GM23248 (cell line): ENCODE data around the gene RSPH1. TPM values are rescaled to one million over a fixed set of nuclear protein-coding genes. Genes with fewer than 3 reads are reported as not detected.

ENCODE experiments used
- DNase-seq: peaks from one replicate; pipeline ENCODE4 v3.0.0-alpha.2; 2015
- H2AFZ ChIP-seq: fragments of 200-600 bp; sonication (generic); 2 replicates; pipeline ENCODE4 v1.6.1; 2016; ENCODE audit warnings: antibody characterized with exemption
- H3F3A ChIP-seq: fragments of 200-600 bp; sonication (generic); 2 replicates; pipeline ENCODE4 v1.6.1; 2016; ENCODE audit warnings: mild to moderate bottlenecking, antibody characterized with exemption, mixed run types; ENCODE audit not compliant: insufficient read depth
- H3K27ac ChIP-seq: fragments of 200-600 bp; sonication (generic); 2 replicates; pipeline ENCODE4 v1.5.1; 2016; ENCODE audit warnings: mild to moderate bottlenecking
- H3K27me3 ChIP-seq: fragments of 200-600 bp; sonication (generic); replicated peaks from 2 replicates; pipeline ENCODE4 v1.6.1; 2016; ENCODE audit warnings: mild to moderate bottlenecking; ENCODE audit not compliant: insufficient read depth
- H3K36me3 ChIP-seq: fragments of 200-600 bp; sonication (generic); 2 replicates; pipeline ENCODE4 v1.6.1; 2016; ENCODE audit warnings: low read depth, mild to moderate bottlenecking
- H3K4me1 ChIP-seq: fragments of 200-600 bp; sonication (generic); 2 replicates; pipeline ENCODE4 v1.6.1; 2016; ENCODE audit warnings: mild to moderate bottlenecking; ENCODE audit not compliant: insufficient read depth
- H3K4me2 ChIP-seq: fragments of 200-600 bp; sonication (generic); one replicate; pipeline ENCODE4 v1.6.1; 2016; ENCODE audit warnings: mild to moderate bottlenecking; ENCODE audit not compliant: unreplicated experiment
- H3K4me3 ChIP-seq: fragments of 200-600 bp; sonication (generic); 2 replicates; pipeline ENCODE4 v1.5.1; 2016; ENCODE audit warnings: mild to moderate bottlenecking
- H3K79me2 ChIP-seq: fragments of 200-600 bp; sonication (generic); 2 replicates; pipeline ENCODE4 v1.6.1; 2016; ENCODE audit warnings: mild to moderate bottlenecking; ENCODE audit not compliant: insufficient read depth
- H3K9ac ChIP-seq: fragments of 200-600 bp; sonication (generic); 2 replicates; pipeline ENCODE4 v1.6.1; 2016; ENCODE audit warnings: mild to moderate bottlenecking
- H3K9me2 ChIP-seq: fragments of 200-600 bp; sonication (generic); 2 replicates; pipeline ENCODE4 v1.6.1; 2016; ENCODE audit warnings: mixed run types, mild to moderate bottlenecking, moderate library complexity; ENCODE audit not compliant: insufficient read depth
- H3K9me3 ChIP-seq: fragments of 200-600 bp; sonication (generic); one replicate; pipeline ENCODE4 v1.6.1; 2017; ENCODE audit warnings: low read depth
- H4K20me1 ChIP-seq: fragments of 200-600 bp; sonication (generic); 2 replicates; pipeline ENCODE4 v1.6.0; 2016; ENCODE audit not compliant: insufficient read depth
- EZH2 ChIP-seq: fragments of 200-600 bp; sonication (generic); IDR thresholded peaks from 2 replicates; pipeline ENCODE4 v1.6.1; 2018; ENCODE audit warnings: antibody characterized with exemption, mild to moderate bottlenecking; ENCODE audit not compliant: insufficient read depth, poor library complexity, severe bottlenecking
- EZH2phosphoT487 ChIP-seq: fragments of 200-600 bp; sonication (generic); IDR thresholded peaks from 2 replicates; pipeline ENCODE4 v1.6.1; 2018; ENCODE audit warnings: antibody characterized with exemption, moderate library complexity, mild to moderate bottlenecking, low read depth; ENCODE audit not compliant: insufficient read depth
- WGBS, 2 experiments: methylation state at CpG; one replicate each; pipeline ENCODE4 v1.1.6; 2015 to 2017; ENCODE audit warnings: low lambda C conversion rate in 2 of 2, low coverage in 1 of 2; ENCODE audit errors: missing lambda C conversion rate in 2 of 2; 5-methylcytosine and 5-hydroxymethylcytosine counted together
- in situ Hi-C: fragments of 300-500 bp; cut with MboI; formaldehyde crosslinking; loops from 2 replicates; pipeline ENCODE4 v1.15.0; 2020
- polyA plus RNA-seq: library from polyadenylated mRNA; unstranded; fragments of >200 nt; fragmentation: Nextera tagmentation; extraction: Ambion mirVana; gene quantifications from 2 replicates; pipeline ENCODE4 v1.2.1, GENCODE V29; 2016
- total RNA-seq: library from RNA; depleted of rRNA; stranded (reverse); fragments of >200 nt; shearing (Covaris generic); gene quantifications from 2 replicates; pipeline ENCODE4 v1.2.3, GENCODE V29; 2014

Gene RSPH1
- total and polyA plus RNA-seq, 2 experiments from 2014 or later = 0.32 TPM; not detected in 1

DNA sequence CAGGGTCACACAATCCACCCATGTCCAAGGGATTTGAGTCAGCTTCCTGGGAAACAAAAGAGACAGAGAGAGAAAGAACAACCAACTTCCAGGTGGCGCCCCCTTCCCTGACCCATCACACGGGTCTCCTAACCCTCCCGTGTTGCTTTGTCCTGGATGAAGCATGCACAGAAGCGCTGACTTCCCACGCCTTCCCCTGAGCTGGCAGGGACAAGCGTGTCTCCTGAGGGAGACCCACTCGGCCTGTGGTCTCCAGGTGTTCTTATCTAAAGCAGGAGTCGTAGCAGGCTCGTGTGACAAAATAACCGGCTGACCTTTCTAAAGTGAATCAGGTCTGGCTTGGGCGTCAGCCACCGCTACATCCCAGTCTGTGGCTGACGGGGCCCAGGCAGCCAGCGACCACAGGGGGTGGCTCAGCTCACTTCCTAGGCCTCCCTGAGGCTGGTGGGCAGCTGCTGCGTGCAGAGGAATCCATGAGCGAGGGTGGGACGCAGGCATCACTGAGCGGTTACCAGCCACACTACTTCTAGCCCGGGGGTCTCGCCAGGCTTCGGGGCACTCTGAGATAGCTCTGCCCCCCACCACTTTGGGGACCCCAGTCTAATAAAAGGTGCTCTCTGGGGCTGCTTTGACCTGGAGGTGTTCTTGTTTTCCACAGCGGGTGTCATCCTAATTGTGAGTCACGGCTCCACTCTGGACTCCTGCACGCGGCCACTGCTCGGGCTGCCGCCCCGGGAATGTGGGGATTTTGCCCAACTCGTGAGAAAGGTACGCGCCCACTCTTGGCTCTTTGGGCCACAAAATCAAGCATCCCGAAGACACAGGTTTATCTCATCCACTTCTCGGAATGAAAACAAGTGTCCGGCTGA lies 51.9 kb downstream of the RSPH1 start:
- Histone ChIP-seq H3K4me2 (no peak overlapping the region), H3K9me3 (no peaks in the 10 kb centered on the region), H3K36me3 (no peaks in the 10 kb centered on the region), H2AFZ (no peak overlapping the region), H3K27ac (no peak overlapping the region), H3K9me2 (no peaks in the 10 kb centered on the region), H3K4me1 (no peaks in the 10 kb centered on the region), H3K4me3 (no peak overlapping the region), H3F3A (no peaks in the 10 kb centered on the region), H3K27me3 (no peaks in the 10 kb centered on the region), H4K20me1 (no peaks in the 10 kb centered on the region), H3K79me2 (no peaks in the 10 kb centered on the region), H3K9ac (no peak overlapping the region)
- in situ Hi-C loops = no loop called here
- no peak for TF ChIP-seq EZH2phosphoT487
- no peak for TF ChIP-seq EZH2
- 64 to 65% methylated on average over 32 to 34 of the region's 34 CpGs for WGBS, 2 experiments
- DNase-seq = no peak

DNA sequence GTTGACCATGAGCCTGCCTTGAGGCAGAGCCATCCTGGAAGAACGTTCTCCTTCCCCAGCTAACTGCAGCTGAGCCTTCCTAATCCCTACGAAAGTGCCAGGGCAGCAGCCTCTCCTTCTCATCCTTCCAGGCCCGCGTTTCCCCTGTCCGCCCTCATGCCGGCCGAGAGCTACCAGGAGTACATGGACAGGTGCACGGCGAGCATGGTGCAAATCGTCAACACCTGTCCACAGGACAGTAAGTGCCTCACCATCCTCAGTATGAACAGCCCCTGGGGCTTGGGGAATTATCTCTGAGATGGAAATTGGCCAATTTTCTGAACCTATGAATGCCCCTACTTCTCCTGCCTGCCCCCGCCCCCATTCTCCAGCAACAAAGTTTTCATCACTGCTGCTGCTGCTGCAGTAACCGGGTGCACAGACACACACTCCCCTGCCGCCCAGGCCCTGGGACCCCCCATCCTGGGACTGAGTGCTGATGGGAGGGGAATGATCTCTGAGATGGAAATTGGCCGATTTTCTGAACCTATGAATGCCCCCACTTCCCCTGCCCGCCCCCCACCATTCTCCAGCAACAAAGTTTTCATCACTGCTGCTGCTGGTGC lies 52.7 kb downstream of the RSPH1 start:
- Histone ChIP-seq H3F3A (no peaks in the 10 kb centered on the region), H4K20me1 (no peaks in the 10 kb centered on the region), H2AFZ (no peak overlapping the region), H3K9ac (no peak overlapping the region), H3K27ac (no peak overlapping the region), H3K4me1 (no peaks in the 10 kb centered on the region), H3K9me3 (no peaks in the 10 kb centered on the region), H3K27me3 (no peaks in the 10 kb centered on the region), H3K79me2 (no peaks in the 10 kb centered on the region), H3K36me3 (no peaks in the 10 kb centered on the region), H3K4me2 (no peak overlapping the region), H3K4me3 (no peak overlapping the region), H3K9me2 (no peaks in the 10 kb centered on the region)
- DNase-seq = no peak
- TF ChIP-seq EZH2 = no peak
- no peak for TF ChIP-seq EZH2phosphoT487
- WGBS, 2 experiments = 62 to 68% methylated on average over 13 to 15 of the region's 15 CpGs
- in situ Hi-C loops = no loop called here

DNA sequence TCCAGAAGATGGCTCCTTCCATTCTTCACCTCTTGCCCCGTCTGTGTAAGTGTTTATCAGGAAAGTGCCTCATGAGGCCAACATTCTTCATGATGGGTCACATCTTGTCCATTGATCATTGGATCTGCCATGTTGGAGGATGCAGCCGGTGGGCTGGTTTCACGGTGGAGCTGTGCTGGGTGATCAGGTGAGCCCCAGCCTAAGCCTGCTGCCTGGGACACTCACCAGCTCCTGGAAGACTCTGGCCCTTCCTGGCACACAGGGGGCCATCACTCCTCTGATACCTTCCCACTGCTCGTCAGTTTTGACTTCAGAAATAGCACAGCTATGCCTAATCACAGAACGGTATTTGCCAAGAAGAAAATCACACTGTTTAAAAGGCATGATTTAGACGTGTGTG lies 54.1 kb downstream of the RSPH1 start:
- Histone ChIP-seq H3K4me3 (no peak overlapping the region), H4K20me1 (no peaks in the 10 kb centered on the region), H3K27me3 (no peaks in the 10 kb centered on the region), H2AFZ (no peak overlapping the region), H3K4me2 (no peak overlapping the region), H3K9me3 (no peaks in the 10 kb centered on the region), H3K9ac (no peak overlapping the region), H3F3A (no peaks in the 10 kb centered on the region), H3K36me3 (no peaks in the 10 kb centered on the region), H3K9me2 (no peaks in the 10 kb centered on the region), H3K4me1 (no peaks in the 10 kb centered on the region), H3K27ac (no peak overlapping the region), H3K79me2 (no peaks in the 10 kb centered on the region)
- WGBS, 2 experiments = 32% methylated on average over 6 of the region's 6 CpGs
- in situ Hi-C loops = no loop called here
- DNase-seq = no peak
- no peak for TF ChIP-seq EZH2phosphoT487
- TF ChIP-seq EZH2 = no peak

DNA sequence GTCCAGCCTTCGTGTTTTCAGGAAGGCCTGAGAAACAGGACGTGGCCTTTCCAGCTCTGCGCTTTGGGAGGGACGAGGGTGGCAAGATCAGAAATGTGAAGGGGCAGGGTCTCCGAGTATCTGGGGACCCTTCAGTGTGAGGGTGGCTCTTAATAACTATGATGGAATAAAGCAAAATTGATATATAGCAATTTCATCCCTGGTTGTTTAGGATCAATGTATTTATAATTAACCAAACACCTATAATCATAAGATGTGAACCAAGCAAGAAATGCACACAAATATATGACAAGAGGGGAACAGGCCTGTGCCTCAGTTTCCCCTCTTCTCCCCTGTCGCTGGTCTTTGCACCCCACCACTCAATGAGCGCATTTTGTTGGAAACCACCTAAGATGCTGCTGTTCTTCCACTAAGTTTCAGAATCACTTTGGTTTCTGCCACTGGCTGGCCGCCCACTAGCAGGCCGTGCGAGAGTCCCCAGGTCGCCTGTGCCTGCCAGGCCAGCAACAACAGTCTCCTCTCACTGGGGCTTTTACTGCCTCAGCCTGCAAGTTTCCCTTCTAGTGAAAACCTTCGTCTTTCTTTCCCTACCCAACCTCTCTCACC lies 55.7 kb downstream of the RSPH1 start:
- Histone ChIP-seq H3K9me3 (no peaks in the 10 kb centered on the region), H3K4me3 (no peak overlapping the region), H3K27ac (no peak overlapping the region), H3K4me2 (no peak overlapping the region), H3K36me3 (no peaks in the 10 kb centered on the region), H2AFZ (no peak overlapping the region), H3F3A (no peaks in the 10 kb centered on the region), H3K4me1 (no peaks in the 10 kb centered on the region), H3K79me2 (no peaks in the 10 kb centered on the region), H3K9ac (no peak overlapping the region), H3K9me2 (no peaks in the 10 kb centered on the region), H4K20me1 (no peaks in the 10 kb centered on the region), H3K27me3 (no peaks in the 10 kb centered on the region)
- no peak for TF ChIP-seq EZH2phosphoT487
- TF ChIP-seq EZH2 = no peak
- WGBS, 2 experiments = 55 to 57% methylated on average over 12 of the region's 12 CpGs
- DNase-seq = no peak
- in situ Hi-C loops = no loop called here
